DOHH2 (cell line): ENCODE measurements around the gene KRTAP20-4.

Experiments used
- H3F3A ChIP-seq: fragments of 200-600 bp; sonication (generic), shearing (Covaris generic); 2 replicates; pipeline ENCODE4 v1.6.0; 2016; ENCODE audit warnings: antibody characterized with exemption, mild to moderate bottlenecking; ENCODE audit not compliant: control insufficient read depth, insufficient read depth
- H3K27ac ChIP-seq: fragments of 200-600 bp; sonication (generic); 2 replicates; pipeline ENCODE4 v1.5.1; 2014; ENCODE audit warnings: low read depth, mild to moderate bottlenecking, low read length, moderate library complexity
- H3K27me3 ChIP-seq: fragments of 200-600 bp; sonication (generic); 2 replicates; pipeline ENCODE4 v1.6.1; 2014; ENCODE audit warnings: mild to moderate bottlenecking, low read length, mixed read lengths; ENCODE audit not compliant: control insufficient read depth
- H3K36me3 ChIP-seq: fragments of 200-600 bp; sonication (generic); 2 replicates; pipeline ENCODE4 v1.6.1; 2014; ENCODE audit warnings: mild to moderate bottlenecking, low read length, moderate library complexity, mixed read lengths; ENCODE audit not compliant: control insufficient read depth
- H3K4me1 ChIP-seq: fragments of 200-600 bp; sonication (generic); 2 replicates; pipeline ENCODE4 v1.6.1; 2014; ENCODE audit warnings: mild to moderate bottlenecking, low read length, mixed read lengths; ENCODE audit not compliant: control insufficient read depth
- H3K4me2 ChIP-seq: fragments of 200-600 bp; sonication (generic); 2 replicates; pipeline ENCODE4 v1.6.0; 2014; ENCODE audit warnings: mild to moderate bottlenecking, low read length, moderate library complexity
- H3K4me3 ChIP-seq: fragments of 200-600 bp; sonication (generic); 2 replicates; pipeline ENCODE4 v1.5.1; 2014; ENCODE audit warnings: mild to moderate bottlenecking, low read length, mixed read lengths
- H3K79me2 ChIP-seq: fragments of 200-600 bp; sonication (generic); 2 replicates; pipeline ENCODE4 v1.6.1; 2014; ENCODE audit warnings: mild to moderate bottlenecking, low read length, mixed read lengths; ENCODE audit not compliant: control insufficient read depth
- H3K9me2 ChIP-seq: fragments of 200-600 bp; sonication (generic); replicated peaks from 2 replicates; pipeline ENCODE4 v1.6.1; 2014; ENCODE audit warnings: mild to moderate bottlenecking, low read length, mixed read lengths; ENCODE audit not compliant: control insufficient read depth
- H3K9me3 ChIP-seq: fragments of 200-600 bp; sonication (generic); 2 replicates; pipeline ENCODE4 v1.6.1; 2014; ENCODE audit warnings: antibody characterized with exemption, low read length, mixed read lengths; ENCODE audit not compliant: control insufficient read depth, insufficient read depth
- H4K20me1 ChIP-seq: fragments of 200-600 bp; sonication (generic); 2 replicates; pipeline ENCODE4 v1.6.0; 2014; ENCODE audit warnings: low read depth, mild to moderate bottlenecking, antibody characterized with exemption, low read length, moderate library complexity; ENCODE audit not compliant: control insufficient read depth, insufficient read depth
- CTCF ChIP-seq: fragments of 200-600 bp; sonication (generic); IDR thresholded peaks from one replicate; pipeline ENCODE4 v1.5.1; 2014; ENCODE audit warnings: antibody characterized with exemption, mild to moderate bottlenecking, low read depth, low read length; ENCODE audit not compliant: poor library complexity, severe bottlenecking
- EZH2phosphoT487 ChIP-seq: fragments of 200-600 bp; sonication (generic); IDR thresholded peaks from 2 replicates; pipeline ENCODE4 v1.6.1; 2017; ENCODE audit warnings: borderline replicate concordance, mild to moderate bottlenecking, antibody characterized with exemption, low read length, moderate library complexity, mixed read lengths

Gene KRTAP20-4

GRCh38 chr21:30598802-30599201 lies 21.6 kb upstream of the KRTAP20-4 start, which contains the start of gene KRTAP6-2:
Gene KRTAP6-2 (minus strand): TSS chr21:30598902. CDS start chr21:30598874, 28 bp downstream.
- H3K4me1 ChIP-seq, result no peaks in the 10 kb centered on the region
- no peaks in the 10 kb centered on the region for H3K9me2 ChIP-seq
- H3K36me3 ChIP-seq, result no peaks in the 10 kb centered on the region
- TF ChIP-seq EZH2phosphoT487 (no peak), CTCF (no peak)
- no peak within 1 kb of the TSS for H3K4me3 ChIP-seq
- no peak within 1 kb of the TSS for H3K27ac ChIP-seq
- H4K20me1 ChIP-seq, result no peaks in the 10 kb centered on the region
- no peaks in the 10 kb centered on the region for H3K79me2 ChIP-seq
- no peak within 1 kb of the TSS for H3K4me2 ChIP-seq
- H3F3A ChIP-seq, result no peaks in the 10 kb centered on the region
- no peaks in the 10 kb centered on the region for H3K27me3 ChIP-seq
- H3K9me3 ChIP-seq, result no peaks in the 10 kb centered on the region

GRCh38 chr21:30600787-30601186 lies 19.6 kb upstream of the KRTAP20-4 start, which contains the start of gene KRTAP22-1:
Gene KRTAP22-1 (plus strand): TSS chr21:30601087.
- Histone ChIP-seq H3K9me3 (no peaks in the 10 kb centered on the region), H3K4me3 (no peak within 1 kb of the TSS), H4K20me1 (no peaks in the 10 kb centered on the region), H3K27ac (no peak within 1 kb of the TSS), H3K36me3 (no peaks in the 10 kb centered on the region), H3K79me2 (no peaks in the 10 kb centered on the region), H3K4me2 (no peak within 1 kb of the TSS), H3K9me2 (no peaks in the 10 kb centered on the region), H3F3A (no peaks in the 10 kb centered on the region), H3K4me1 (no peaks in the 10 kb centered on the region), H3K27me3 (no peaks in the 10 kb centered on the region)
- TF ChIP-seq CTCF, result no peak
- TF ChIP-seq EZH2phosphoT487, result no peak

GRCh38 chr21:30605968-30606367 lies 14.5 kb upstream of the KRTAP20-4 start:
- Histone ChIP-seq H3K27me3 (no peaks in the 10 kb centered on the region), H3F3A (no peaks in the 10 kb centered on the region), H3K27ac (no peak overlapping the region), H3K4me3 (no peak overlapping the region), H3K79me2 (no peaks in the 10 kb centered on the region), H3K9me3 (no peaks in the 10 kb centered on the region), H3K36me3 (no peaks in the 10 kb centered on the region), H3K4me2 (no peak overlapping the region), H3K4me1 (no peaks in the 10 kb centered on the region), H3K9me2 (no peaks in the 10 kb centered on the region), H4K20me1 (no peaks in the 10 kb centered on the region)
- TF ChIP-seq EZH2phosphoT487, result no peak
- no peak for TF ChIP-seq CTCF
